H9 (cell line): ENCODE results near the gene EPHA4. TPM values are rescaled to one million over a fixed set of nuclear protein-coding genes. Genes with fewer than 3 reads are reported as not detected.

Experiments
- DNase-seq: peaks from one replicate; pipeline ENCODE4 v3.0.0-alpha.2; 2017
- H2AFZ ChIP-seq: one replicate; pipeline ENCODE4 v1.6.1; 2013; ENCODE audit warnings: mild to moderate bottlenecking, low read length, control low read depth, moderate library complexity
- H2AK5ac ChIP-seq: 2 replicates; pipeline ENCODE4 v1.6.1; 2013; ENCODE audit warnings: low read length, control low read depth, mixed read lengths; ENCODE audit not compliant: insufficient read length
- H2BK120ac ChIP-seq: one replicate; pipeline ENCODE4 v1.6.1; 2013; ENCODE audit warnings: low read depth, mild to moderate bottlenecking, low read length, control low read depth, inconsistent platforms; ENCODE audit not compliant: poor library complexity, severe bottlenecking
- H2BK12ac ChIP-seq: 2 replicates; pipeline ENCODE4 v1.6.1; 2013; ENCODE audit warnings: low read length, control low read depth, mixed read lengths, low read depth; ENCODE audit not compliant: insufficient read length
- H2BK15ac ChIP-seq: 2 replicates; pipeline ENCODE4 v1.6.1; 2013; ENCODE audit warnings: low read depth, low read length, control low read depth
- H2BK20ac ChIP-seq: one replicate; pipeline ENCODE4 v1.6.1; 2013; ENCODE audit warnings: low read depth, mild to moderate bottlenecking, low read length, control low read depth, inconsistent platforms; ENCODE audit not compliant: poor library complexity, severe bottlenecking
- H2BK5ac ChIP-seq: 2 replicates; pipeline ENCODE4 v1.6.1; 2013; ENCODE audit warnings: low read length, control low read depth, mixed read lengths; ENCODE audit not compliant: insufficient read length
- H3K14ac ChIP-seq: 2 replicates; pipeline ENCODE4 v1.6.1; 2013; ENCODE audit warnings: low read length, control low read depth; ENCODE audit not compliant: insufficient read depth
- H3K18ac ChIP-seq: 2 replicates; pipeline ENCODE4 v1.6.1; 2013; ENCODE audit warnings: low read depth, mild to moderate bottlenecking, mixed read lengths, low read length, control low read depth; ENCODE audit not compliant: insufficient read length
- H3K23ac ChIP-seq: 2 replicates; pipeline ENCODE4 v1.6.1; 2013; ENCODE audit warnings: low read length, control low read depth, mixed read lengths, low read depth; ENCODE audit not compliant: insufficient read length
- H3K23me2 ChIP-seq: 2 replicates; pipeline ENCODE4 v1.6.1; 2013; ENCODE audit warnings: low read depth, mild to moderate bottlenecking, mixed read lengths, low read length, control low read depth; ENCODE audit not compliant: insufficient read length, poor library complexity, severe bottlenecking
- H3K27ac ChIP-seq: 2 replicates; pipeline ENCODE4 v1.5.1; 2013; ENCODE audit warnings: low read length, control low read depth, mixed read lengths, low read depth; ENCODE audit not compliant: insufficient read length
- H3K27me3 ChIP-seq: 2 replicates; pipeline ENCODE4 v1.6.1; 2013; ENCODE audit warnings: low read length, control low read depth, inconsistent platforms; ENCODE audit not compliant: insufficient read depth
- H3K4ac ChIP-seq: 2 replicates; pipeline ENCODE4 v1.6.1; 2013; ENCODE audit warnings: low read depth, mild to moderate bottlenecking, control low read depth, inconsistent platforms, low read length, moderate library complexity
- H3K4me1 ChIP-seq: 2 replicates; pipeline ENCODE4 v1.6.1; 2013; ENCODE audit warnings: low read length, control low read depth, inconsistent platforms; ENCODE audit not compliant: insufficient read depth
- H3K4me2 ChIP-seq: 2 replicates; pipeline ENCODE4 v1.6.1; 2013; ENCODE audit warnings: low read length, control low read depth, mixed read lengths; ENCODE audit not compliant: insufficient read length, insufficient read depth
- H3K56ac ChIP-seq: 2 replicates; pipeline ENCODE4 v1.6.1; 2013; ENCODE audit warnings: low read depth, mild to moderate bottlenecking, mixed read lengths, low read length, control low read depth; ENCODE audit not compliant: insufficient read length
- H3K79me1 ChIP-seq: 2 replicates; pipeline ENCODE4 v1.6.1; 2013; ENCODE audit warnings: low read depth, mild to moderate bottlenecking, moderate library complexity, low read length, control low read depth, inconsistent platforms; ENCODE audit not compliant: insufficient read depth, poor library complexity, severe bottlenecking
- H3K79me2 ChIP-seq: 2 replicates; pipeline ENCODE4 v1.6.1; 2013; ENCODE audit warnings: low read length, control low read depth, inconsistent platforms; ENCODE audit not compliant: insufficient read depth
- H3K9ac ChIP-seq: 2 replicates; pipeline ENCODE4 v1.6.1; 2013; ENCODE audit warnings: low read length, control low read depth, mixed read lengths; ENCODE audit not compliant: insufficient read length; ENCODE audit errors: extremely low read depth
- H3K9me3 ChIP-seq: one replicate; pipeline ENCODE4 v1.6.1; 2013; ENCODE audit warnings: low read depth, low read length, inconsistent platforms; ENCODE audit not compliant: control insufficient read depth
- H3T11ph ChIP-seq: one replicate; pipeline ENCODE4 v1.6.1; 2013; ENCODE audit warnings: mild to moderate bottlenecking, low read length, control low read depth, inconsistent platforms
- H4K20me1 ChIP-seq: one replicate; pipeline ENCODE4 v1.6.1; 2013; ENCODE audit not compliant: control insufficient read depth, insufficient read length, insufficient read depth
- H4K5ac ChIP-seq: 2 replicates; pipeline ENCODE4 v1.6.1; 2013; ENCODE audit warnings: low read depth, mild to moderate bottlenecking, mixed read lengths, low read length, control low read depth; ENCODE audit not compliant: insufficient read length
- H4K8ac ChIP-seq: replicated peaks from 2 replicates; pipeline ENCODE4 v1.6.1; 2013; ENCODE audit warnings: low read length, control low read depth, mixed read lengths, low read depth; ENCODE audit not compliant: insufficient read length
- H4K91ac ChIP-seq: 2 replicates; pipeline ENCODE4 v1.6.1; 2013; ENCODE audit warnings: low read depth, mild to moderate bottlenecking, moderate library complexity, mixed read lengths, low read length, control low read depth; ENCODE audit not compliant: insufficient read length
- H3K27ac Mint-ChIP-seq, 3 experiments: 2 replicates in 2 of 3; 3 replicates in 1 of 3; pipeline ENCODE4 v1.8.0; 2020 to 2021; ENCODE audit warnings: mixed read lengths in 3 of 3, mild to moderate bottlenecking in 1 of 3, moderate library complexity in 1 of 3
- H3K27me3 Mint-ChIP-seq: 2 replicates; pipeline ENCODE4 v1.8.0; 2021; ENCODE audit warnings: low read depth, mild to moderate bottlenecking, moderate library complexity, mixed read lengths
- H3K36me3 Mint-ChIP-seq, 3 experiments: 2 replicates in 2 of 3; 3 replicates in 1 of 3; pipeline ENCODE4 v1.8.0; 2020 to 2021; ENCODE audit warnings: low read depth in 3 of 3, mixed read lengths in 3 of 3; ENCODE audit not compliant: insufficient read depth in 1 of 3
- H3K4me1 Mint-ChIP-seq, 2 experiments: 2 replicates each; pipeline ENCODE4 v1.8.0; 2020; ENCODE audit warnings: mixed read lengths in 2 of 2
- H3K4me3 Mint-ChIP-seq, 2 experiments: 2 replicates in 1 of 2; 3 replicates in 1 of 2; pipeline ENCODE4 v1.8.0; 2020 to 2021; ENCODE audit warnings: mild to moderate bottlenecking in 2 of 2, mixed read lengths in 2 of 2, moderate library complexity in 1 of 2
- H3K9me3 Mint-ChIP-seq, 2 experiments: 2 replicates in 1 of 2; 3 replicates in 1 of 2; pipeline ENCODE4 v1.8.0; 2020; ENCODE audit warnings: mild to moderate bottlenecking in 2 of 2, mixed read lengths in 2 of 2, moderate library complexity in 1 of 2
- WGBS: extraction: QIAGEN DNeasy Blood & Tissue Kit; methylation state at CpG from one replicate; pipeline ENCODE4 v1.1.7; 2013; ENCODE audit warnings: missing lambda C conversion rate, low lambda C conversion rate, mixed read lengths; ENCODE audit not compliant: insufficient read length; ENCODE audit errors: extremely low coverage; 5-methylcytosine and 5-hydroxymethylcytosine counted together
- total RNA-seq: library from RNA; stranded (reverse); gene quantifications from 2 replicates; pipeline ENCODE4 v1.2.1, GENCODE V29; 2021
- TF ChIP-seq, protein P1 (sequence below): fragments of 200-600 bp; sonication (generic); conservative IDR thresholded peaks from 3 replicates; pipeline ENCODE4 v1.8.0; 2021; ENCODE audit warnings: antibody characterized with exemption, mild to moderate bottlenecking

EPHA4 gene
- total RNA-seq, 1 experiment from 2014 or later: 25.1 TPM

DNA sequence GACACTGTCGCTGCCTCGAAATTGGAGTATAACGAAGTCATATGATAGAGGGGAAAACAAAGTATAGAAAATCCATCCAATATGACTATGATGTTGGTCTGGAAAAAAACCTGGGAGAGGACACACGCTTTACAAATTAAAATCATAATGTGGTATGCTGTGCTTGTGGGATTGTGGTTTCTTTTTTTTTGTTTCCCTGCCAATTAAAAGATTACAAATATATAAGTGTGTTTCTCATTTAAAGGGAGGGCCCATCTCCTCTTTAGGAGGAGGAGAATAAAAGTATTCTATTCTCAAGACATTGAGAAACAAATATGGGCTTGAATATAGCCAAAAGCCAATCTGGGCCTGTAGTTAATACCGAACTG is 86.6 kb downstream of the EPHA4 start:
- H3K4me3 Mint-ChIP-seq: no peak overlapping the region
- Histone ChIP-seq H3K79me1 (no peaks in the 10 kb centered on the region), H3K4me1 (no peaks in the 10 kb centered on the region), H2AK5ac (no peak overlapping the region), H2BK120ac (no peak overlapping the region), H2BK12ac (no peak overlapping the region), H4K5ac (no peak overlapping the region), H4K8ac (no peak overlapping the region), H3K4me2 (no peak overlapping the region), H3K23me2 (no peaks in the 10 kb centered on the region), H2BK5ac (no peak overlapping the region), H3K14ac (no peak overlapping the region), H3K79me2 (no peaks in the 10 kb centered on the region), H3K9me3 (no peaks in the 10 kb centered on the region), H3K9ac (no peak overlapping the region), H3K4ac (no peak overlapping the region), H3K23ac (no peak overlapping the region), H3K27me3 (no peaks in the 10 kb centered on the region), H3K18ac (no peak overlapping the region), H3K56ac (no peak overlapping the region), H3K27ac (no peak overlapping the region), H2BK20ac (no peak overlapping the region), H2AFZ (no peak overlapping the region), H4K20me1 (no peaks in the 10 kb centered on the region), H3T11ph (no peak overlapping the region), H4K91ac (no peak overlapping the region), H2BK15ac (no peak overlapping the region)
- H3K27me3 Mint-ChIP-seq: no peaks in the 10 kb centered on the region
- TF ChIP-seq, protein P1, sequence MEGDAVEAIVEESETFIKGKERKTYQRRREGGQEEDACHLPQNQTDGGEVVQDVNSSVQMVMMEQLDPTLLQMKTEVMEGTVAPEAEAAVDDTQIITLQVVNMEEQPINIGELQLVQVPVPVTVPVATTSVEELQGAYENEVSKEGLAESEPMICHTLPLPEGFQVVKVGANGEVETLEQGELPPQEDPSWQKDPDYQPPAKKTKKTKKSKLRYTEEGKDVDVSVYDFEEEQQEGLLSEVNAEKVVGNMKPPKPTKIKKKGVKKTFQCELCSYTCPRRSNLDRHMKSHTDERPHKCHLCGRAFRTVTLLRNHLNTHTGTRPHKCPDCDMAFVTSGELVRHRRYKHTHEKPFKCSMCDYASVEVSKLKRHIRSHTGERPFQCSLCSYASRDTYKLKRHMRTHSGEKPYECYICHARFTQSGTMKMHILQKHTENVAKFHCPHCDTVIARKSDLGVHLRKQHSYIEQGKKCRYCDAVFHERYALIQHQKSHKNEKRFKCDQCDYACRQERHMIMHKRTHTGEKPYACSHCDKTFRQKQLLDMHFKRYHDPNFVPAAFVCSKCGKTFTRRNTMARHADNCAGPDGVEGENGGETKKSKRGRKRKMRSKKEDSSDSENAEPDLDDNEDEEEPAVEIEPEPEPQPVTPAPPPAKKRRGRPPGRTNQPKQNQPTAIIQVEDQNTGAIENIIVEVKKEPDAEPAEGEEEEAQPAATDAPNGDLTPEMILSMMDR: no peak
- WGBS: no CpG with 5 or more reads among the region's 5 CpGs
- 0 out of 4 replicates have a peak, but pooled peaks cover 0 to 3% of the 10 kb centered on the region in 2 experiments for H3K4me1 Mint-ChIP-seq
- DNase-seq: no peak
- H3K27ac Mint-ChIP-seq: no peak overlapping the region
- H3K36me3 Mint-ChIP-seq: peaks cover 0 to 14% (median 0%) of the 10 kb centered on the region in 3 experiments; a peak in 2 of 7 replicates
- H3K9me3 Mint-ChIP-seq: no peaks in the 10 kb centered on the region
